Stimulated activated CD4-positive, alpha-beta T cell treated with anti-CD3 and anti-CD28 coated beads, Interleukin-4, amount 100 ng/mL, for 4 hours (primary cell): Measurements from ENCODE around the gene IGF2BP1.
"Not testable (repeated sequence)": the region's sequence is repeated elsewhere in the genome, so short reads cannot be mapped to it uniquely, and the experiment has no call there.

Experiments
- DNase-seq, 2 experiments: peaks; one replicate each; pipeline ENCODE4 v3.0.0-alpha.2; 2020

The IGF2BP1 gene

DNA sequence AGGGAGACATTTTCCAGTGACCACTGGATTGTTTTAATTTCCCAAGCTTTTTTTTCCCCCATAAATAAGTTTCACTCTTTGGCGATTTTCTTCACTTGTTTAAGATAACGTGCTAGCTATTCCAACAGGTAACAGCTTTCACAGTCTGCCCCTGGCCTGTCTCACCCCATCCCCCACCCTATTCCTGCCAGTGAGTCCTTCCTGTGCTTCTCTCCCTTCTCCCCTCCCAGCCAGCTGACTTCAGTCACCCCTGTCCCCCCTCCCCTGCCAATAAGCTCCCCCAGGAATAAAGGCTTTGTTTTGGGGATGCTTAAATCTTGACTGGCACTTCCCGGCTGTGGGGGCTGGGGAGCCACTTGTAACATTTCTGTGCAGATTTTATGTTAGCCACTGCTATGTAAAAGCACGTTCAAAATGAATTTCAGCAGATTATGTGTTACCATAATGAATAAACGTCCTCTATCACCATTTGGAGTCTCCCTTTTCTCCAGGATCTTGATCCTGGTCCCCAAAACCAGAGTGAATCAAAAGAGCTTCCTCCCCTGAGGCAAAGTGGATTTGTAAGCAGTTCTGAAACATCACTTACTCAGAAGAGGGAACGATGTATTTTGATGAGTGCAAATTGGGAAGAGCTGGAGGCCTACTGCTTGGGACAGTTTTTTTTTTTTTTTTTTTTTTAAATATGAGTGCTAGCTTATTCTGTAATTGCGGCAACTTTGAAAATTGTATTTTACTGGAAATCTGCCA lies 58.2 kb downstream of the IGF2BP1 start:
- DNase-seq = no peak

GRCh38 chr17:49061524-49061943 lies 64.3 kb downstream of the IGF2BP1 start:
- DNase-seq = no peak

GRCh38 chr17:49063652-49064051 lies 66.5 kb downstream of the IGF2BP1 start:
- no peak for DNase-seq

DNA sequence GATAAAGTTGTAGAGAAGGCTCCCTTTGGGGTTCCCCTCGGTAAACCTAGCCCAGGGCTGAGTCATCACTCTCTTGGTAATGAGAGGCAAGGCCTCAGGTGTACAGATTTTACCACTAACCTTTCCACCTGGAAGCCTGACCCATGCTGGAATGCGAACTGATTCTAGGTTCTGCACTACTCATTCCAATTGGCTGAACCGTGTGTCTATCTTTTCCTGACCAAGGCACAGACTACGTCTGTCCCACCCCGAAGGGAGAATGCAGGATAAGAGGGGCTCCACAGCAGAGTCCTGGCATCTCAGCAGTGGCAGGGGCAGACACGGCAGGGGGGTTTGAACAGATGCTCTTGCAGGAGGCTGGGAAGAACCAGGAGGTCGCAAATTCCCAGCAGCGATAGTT lies 70.0 kb downstream of the IGF2BP1 start:
- no peak for DNase-seq

DNA sequence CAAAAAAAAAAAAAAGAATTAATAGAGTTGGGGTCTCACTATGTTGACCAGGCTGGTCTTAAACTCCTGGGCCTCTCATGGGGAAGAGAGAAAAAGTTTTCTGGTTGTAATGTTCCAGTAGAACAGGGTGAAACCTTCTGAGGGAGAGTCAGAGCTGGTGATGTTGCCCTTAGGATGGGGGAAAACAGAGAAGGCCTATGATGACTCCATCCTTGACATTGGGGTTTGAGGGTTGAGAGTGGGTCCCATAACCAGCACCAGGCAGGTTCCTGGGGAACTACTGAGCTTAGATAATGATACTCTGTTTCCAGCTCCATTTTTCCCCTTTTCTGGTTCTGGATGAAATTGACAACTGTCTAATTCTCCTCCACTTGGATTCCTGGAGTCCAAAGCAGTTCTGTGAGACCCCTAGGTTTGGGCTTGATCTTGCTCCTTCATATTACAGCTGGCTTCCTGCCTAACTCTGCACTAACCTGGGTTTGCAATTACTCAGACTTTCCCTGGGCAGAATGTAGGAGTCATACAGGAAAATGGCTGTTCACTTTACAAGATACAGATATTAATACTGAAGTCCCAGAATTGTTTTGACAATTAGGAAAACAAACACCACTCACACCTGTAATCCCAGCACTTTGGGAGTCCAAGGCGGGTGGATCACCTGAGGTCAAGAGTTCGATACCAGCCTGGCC lies 72.5 kb downstream of the IGF2BP1 start:
- no peak for DNase-seq

DNA sequence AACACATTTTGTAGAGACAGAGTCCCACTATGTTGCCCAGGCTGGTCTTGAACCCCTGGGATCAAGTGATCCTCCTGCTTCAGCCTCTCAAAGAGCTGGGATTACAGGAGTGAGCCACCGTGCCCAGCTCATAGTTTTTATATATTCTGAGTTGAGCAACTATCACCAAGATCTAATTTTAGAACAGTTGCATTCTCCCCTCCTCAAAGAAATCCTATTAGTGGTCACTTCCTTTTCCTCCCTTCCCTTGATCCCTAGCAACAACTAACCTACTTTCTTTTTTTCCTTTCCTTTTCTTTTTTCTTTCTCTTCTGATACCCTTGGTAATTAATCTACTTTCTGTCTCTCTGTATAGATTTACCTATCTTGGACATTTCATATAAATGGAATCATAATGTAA lies 73.9 kb downstream of the IGF2BP1 start:
- no peak for DNase-seq

DNA sequence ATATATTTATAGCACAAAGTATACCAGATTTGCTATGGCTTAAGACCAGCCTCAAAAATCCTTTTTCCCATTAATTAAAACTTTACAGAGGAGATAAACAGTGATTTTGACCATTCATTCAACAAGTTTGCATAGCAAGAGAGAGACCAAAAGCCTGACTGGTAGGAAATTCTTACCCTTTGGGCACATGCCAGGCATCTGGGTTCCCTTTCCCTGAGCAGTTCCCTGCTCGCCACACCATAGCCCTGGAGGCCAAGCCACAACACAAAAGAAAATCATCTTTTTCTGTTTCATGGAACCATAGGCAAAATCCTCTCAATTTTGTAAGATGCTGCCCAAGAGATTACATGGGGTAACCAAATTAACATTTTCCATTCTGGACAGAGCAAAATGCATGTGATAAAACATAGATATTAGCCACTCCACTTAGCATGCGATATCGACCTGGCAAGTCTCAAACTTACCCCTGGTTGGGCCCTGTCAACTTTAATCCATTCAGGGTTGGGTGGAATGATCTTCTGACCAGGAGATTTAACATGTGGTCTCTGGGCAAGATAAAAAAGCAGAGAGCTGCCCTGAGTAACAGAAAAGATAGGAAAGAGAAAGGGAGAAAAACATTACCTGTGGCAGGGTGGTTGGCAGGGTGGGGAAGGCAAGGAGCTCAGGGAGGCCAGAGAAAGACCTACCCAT lies 77.8 kb downstream of the IGF2BP1 start:
- no peak for DNase-seq

- no peak for DNase-seq
Measured at GRCh38 chr17:49076573-49077384, 79.6 kb downstream of the IGF2BP1 start.

DNA sequence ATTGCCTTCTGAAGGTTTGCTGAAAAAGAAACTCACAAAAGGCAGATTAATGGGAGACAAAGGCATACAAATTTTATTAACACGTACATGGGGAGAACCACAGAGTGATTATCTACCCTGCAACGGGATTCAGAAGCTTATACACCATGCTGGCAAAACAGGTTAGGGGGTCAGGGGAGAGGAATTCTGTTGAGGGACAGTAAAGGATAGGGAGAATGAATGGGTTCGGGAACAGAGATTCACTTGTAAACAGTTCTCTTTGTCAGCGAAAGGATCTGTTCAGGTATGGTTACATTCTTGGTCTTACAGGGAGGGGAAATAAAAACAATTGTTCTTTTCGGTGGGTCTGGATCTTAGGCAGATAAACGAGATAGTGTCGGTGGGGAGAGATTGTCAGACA lies 81.1 kb downstream of the IGF2BP1 start:
- no peak for DNase-seq

- DNase-seq = no peak
Measured at GRCh38 chr17:49079840-49080663, 82.9 kb downstream of the IGF2BP1 start.

DNA sequence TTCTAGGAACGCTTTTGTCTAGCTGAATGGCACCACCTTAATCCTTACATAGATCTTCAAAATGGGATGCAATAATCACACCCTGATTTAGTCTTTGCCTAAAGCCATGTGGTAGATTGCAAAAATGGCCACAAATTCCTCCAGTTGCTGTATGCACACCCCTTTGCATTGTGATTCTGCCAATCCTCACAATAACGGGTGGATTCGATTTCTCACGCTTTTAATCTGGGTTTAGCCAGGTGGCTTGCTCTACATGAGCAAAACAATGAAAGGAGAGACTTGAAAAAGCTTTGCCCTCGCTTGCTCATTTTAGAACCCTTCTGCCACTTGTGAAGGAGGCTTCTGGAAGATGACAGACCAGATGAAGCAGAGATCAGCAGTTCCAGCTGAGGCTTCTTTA lies 85.0 kb downstream of the IGF2BP1 start:
- no peak for DNase-seq

- not testable (repeated sequence) for DNase-seq
Measured at GRCh38 chr17:49085046-49085445, 87.9 kb downstream of the IGF2BP1 start.

DNA sequence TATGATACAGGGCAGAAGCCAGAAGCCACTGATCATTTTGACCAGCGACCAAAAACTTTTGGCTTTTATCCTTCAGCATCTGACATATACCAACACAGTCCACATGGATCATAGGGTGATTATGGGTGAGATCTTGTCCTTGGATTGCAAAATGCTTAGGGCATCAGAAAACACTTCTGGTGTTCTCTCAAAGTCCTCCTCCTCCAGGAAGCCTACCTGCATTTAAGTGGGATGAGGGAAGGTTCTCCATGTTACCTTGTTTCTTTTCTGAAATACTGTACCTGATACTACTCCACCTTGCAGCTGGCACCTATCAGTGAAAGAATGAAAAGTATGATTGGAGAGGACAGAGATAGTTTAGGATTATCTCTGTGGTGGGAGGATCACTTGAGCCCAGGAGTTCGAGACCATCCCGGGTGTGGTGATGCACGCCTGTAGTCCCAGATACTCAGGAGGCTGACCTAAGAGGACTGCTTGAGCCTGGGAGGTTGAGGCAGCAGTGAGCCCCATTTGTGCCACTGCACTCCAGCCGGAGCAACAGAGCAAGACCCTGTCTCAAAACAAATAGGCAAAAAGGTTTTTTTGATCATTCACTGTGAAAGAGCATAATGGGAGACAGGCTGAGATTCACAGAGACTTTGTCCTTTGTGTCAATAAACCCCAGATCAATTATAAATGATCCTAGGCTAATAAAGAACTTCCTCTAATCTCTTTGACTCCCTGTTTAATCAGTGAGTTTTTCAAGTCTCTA lies 88.6 kb downstream of the IGF2BP1 start:
- DNase-seq = no peak

GRCh38 chr17:49086316-49086605 lies 89.1 kb downstream of the IGF2BP1 start:
- no peak for DNase-seq

GRCh38 chr17:49086649-49087048 lies 89.5 kb downstream of the IGF2BP1 start:
- no peak for DNase-seq

DNA sequence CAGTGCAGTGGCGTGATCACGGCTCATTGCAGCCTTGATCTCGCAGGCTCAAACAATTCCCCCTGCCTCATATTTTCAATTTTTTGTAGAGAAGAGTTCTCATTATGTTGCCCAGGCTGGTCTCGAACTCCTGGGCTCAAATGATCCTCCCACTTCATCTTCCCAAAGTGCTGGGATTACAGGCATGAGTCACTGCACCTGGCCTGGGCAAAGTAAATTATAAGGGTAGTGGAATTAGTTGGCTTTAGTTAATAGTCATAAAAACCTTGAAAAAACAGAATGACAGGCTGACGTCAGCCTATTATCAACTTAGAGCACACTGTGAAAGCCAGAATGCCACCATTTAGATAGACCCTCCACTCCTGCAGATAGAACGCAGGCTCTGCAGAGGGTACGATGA lies 91.9 kb downstream of the IGF2BP1 start:
- DNase-seq = no peak

DNA sequence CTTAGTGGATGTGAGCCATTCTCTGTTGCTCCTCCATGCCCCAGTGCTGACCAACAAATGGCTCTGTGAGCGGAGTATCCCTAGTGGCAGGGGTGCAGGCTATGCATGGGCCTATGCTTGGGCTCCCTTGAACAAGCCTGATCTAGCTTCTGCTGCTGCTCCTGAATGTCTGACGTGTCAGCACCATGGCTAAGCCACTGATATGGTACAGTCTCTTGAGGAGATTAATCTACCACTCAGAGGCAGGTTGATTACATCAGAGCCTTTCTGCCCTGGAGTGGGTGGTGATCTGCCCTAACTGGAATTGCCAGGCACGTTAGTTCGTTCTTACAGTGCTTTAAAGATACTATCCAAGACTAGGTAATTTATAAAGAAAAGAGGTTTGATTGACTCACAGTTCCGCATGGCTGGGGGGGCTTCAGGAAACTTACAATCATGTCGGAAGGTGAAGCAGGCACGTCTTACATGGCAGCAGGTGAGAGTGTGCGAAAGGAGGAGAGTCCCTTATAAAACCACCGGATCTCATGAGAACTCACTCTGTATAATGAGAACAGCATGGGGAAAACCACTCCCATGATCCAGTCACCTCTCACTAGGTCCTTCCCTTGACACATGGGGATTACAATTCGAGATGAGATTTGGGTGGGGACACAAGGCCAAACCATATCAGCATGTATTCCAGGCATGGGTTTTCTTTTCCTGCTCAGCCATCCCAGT lies 93.9 kb downstream of the IGF2BP1 start:
- DNase-seq = no peak

DNA sequence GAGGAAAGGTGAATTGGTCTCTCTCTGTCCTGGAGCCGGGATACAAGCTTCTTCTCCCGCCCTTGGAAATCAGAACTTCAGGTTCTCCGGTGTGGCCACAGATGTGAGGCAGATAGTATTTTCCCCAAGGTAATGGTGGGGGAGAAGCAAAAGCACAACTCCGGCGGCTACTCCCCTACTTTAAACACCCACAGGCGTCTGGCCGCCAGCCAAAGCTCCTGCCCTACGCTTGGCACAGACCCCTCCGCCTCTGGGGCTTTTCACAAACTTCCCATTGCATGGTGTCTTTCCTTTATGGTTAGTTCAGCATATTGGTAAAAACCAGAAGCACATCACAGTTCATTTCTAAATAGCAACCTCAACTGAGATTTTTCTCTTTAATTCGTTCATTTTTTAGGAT lies 95.9 kb downstream of the IGF2BP1 start:
- no peak for DNase-seq

GRCh38 chr17:49100601-49101000 lies 103.4 kb downstream of the IGF2BP1 start:
- no peak for DNase-seq

DNA sequence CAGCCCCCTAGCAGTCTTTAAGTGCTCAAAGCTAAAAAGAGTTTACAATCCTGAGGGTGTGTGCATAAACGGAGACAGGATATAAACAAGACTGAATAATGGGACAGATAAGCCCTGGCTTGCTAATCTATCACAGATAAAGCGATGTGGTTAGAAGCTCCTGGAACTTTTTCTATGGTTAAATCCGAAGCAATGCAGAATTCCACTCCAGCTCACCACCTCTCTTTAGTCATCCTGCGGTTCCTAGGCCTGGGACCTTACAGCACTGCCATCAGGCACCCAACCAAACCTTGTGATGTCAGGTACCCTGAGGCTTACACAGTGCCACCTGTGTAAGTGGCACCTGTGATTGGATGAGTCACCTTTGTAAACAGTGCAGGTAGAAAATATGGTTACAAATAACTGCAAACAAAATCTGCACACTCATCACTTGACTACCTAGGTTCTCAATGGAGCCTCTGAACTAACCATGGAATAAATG lies 103.9 kb downstream of the IGF2BP1 start:
- no peak for DNase-seq

- not testable (repeated sequence) for DNase-seq
Measured at GRCh38 chr17:49103360-49103759, 106.2 kb downstream of the IGF2BP1 start.
